SK-N-MC (cell line): ENCODE results near the gene ABCB8.

ENCODE experiments used
- EZH2 ChIP-seq: fragments of 200-600 bp; sonication (generic); IDR thresholded peaks from one replicate; pipeline ENCODE4 v1.6.1; 2017; ENCODE audit warnings: antibody characterized with exemption
- FOXP2 ChIP-seq: optimal IDR thresholded peaks from 2 replicates; pipeline ENCODE3; 2011; ENCODE audit warnings: mild to moderate bottlenecking, moderate library complexity; ENCODE audit not compliant: insufficient read depth; ENCODE audit errors: extremely low read length, control extremely low read depth
- POLR2AphosphoS5 ChIP-seq: IDR thresholded peaks from 2 replicates; pipeline ENCODE4 v1.6.1; 2012; ENCODE audit warnings: mild to moderate bottlenecking, low read depth, low read length, borderline replicate concordance

DNA sequence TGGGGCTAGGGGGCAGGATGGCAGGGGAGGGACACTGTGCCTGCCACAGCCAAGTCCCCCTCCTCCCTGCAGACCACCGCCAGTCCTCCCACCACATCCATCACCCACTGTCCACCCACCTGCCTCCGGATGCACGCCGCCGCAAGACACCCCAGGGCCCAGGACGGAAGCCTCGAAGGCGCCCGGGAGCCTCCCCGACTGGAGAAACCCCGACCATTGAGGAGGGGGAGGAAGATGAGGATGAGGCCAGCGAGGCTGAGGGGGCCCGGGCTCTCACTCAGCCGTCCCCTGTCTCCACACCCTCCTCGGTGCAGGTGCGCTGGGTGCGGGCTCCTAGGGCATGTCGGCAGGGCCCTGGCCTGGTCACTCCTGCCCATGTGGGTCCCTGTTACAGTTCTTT, 36.2 kb downstream of the ABCB8 start:
- no peak for TF ChIP-seq POLR2AphosphoS5
- TF ChIP-seq EZH2: no peak
- TF ChIP-seq FOXP2: no peak
